GM12874 (cell line): Measurements from ENCODE around the gene CAPN1.

ENCODE experiments used
- TF ChIP-seq, protein P1 (sequence below): IDR thresholded peaks from 2 replicates; pipeline ENCODE4 v1.5.1; 2011; ENCODE audit warnings: low read depth, mild to moderate bottlenecking, control low read depth, low read length, moderate library complexity; ENCODE audit not compliant: insufficient read depth

Gene CAPN1

DNA sequence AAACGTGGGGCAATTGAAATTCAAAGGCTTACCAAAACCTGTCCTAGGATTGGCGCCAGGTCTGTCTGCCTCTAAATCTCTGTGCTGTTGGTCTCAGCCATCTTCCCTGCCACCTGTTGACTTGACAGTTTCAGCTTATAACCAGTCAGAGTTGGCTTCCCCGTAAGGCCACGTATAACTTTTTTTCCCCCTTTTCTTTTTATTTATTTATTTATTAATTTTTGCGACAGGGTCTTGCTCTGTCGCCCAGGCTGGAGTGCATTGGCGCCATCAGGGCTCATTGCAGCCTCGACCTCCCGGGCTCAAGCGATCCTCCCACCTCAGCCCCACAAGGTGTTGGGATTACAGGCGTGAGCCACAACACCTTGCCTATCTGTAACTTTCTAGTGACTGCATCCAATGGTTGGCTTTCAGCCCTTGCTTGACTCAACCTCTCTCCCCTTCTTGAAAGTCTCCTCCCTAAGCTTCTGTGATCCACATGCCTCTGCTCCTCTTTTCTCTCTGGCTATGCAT is 46.0 kb upstream of the CAPN1 start:
- TF ChIP-seq, protein P1, sequence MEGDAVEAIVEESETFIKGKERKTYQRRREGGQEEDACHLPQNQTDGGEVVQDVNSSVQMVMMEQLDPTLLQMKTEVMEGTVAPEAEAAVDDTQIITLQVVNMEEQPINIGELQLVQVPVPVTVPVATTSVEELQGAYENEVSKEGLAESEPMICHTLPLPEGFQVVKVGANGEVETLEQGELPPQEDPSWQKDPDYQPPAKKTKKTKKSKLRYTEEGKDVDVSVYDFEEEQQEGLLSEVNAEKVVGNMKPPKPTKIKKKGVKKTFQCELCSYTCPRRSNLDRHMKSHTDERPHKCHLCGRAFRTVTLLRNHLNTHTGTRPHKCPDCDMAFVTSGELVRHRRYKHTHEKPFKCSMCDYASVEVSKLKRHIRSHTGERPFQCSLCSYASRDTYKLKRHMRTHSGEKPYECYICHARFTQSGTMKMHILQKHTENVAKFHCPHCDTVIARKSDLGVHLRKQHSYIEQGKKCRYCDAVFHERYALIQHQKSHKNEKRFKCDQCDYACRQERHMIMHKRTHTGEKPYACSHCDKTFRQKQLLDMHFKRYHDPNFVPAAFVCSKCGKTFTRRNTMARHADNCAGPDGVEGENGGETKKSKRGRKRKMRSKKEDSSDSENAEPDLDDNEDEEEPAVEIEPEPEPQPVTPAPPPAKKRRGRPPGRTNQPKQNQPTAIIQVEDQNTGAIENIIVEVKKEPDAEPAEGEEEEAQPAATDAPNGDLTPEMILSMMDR = no peak

DNA sequence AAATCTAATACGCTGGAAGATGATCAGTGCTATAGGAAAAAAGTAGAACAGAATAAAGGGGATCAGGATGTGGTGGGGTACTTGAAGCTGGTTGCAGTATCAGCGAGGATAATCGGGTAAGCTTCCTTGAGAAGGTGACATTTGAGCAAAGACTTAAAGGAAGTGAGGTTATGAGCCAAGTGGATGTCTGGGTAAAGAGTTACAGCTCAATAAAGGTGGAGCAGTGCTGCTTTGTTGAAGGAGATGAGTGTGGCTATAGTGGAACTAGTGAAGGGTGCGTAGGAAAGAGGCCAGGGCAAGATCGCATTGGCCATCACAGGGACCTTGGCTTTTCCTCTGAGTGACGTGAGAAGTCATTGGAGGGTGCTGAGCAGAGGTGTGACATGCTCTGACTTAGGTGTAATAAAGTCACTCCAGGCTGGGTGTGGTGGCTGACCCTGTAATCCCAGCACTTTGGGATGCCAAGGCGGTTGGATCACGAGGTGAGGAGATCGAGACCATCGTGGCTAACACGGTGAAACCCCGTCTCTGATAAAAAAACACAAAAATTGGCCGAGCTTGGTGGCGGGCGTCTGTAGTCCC is 45.1 kb upstream of the CAPN1 start:
- TF ChIP-seq, protein P1 = no peak

DNA sequence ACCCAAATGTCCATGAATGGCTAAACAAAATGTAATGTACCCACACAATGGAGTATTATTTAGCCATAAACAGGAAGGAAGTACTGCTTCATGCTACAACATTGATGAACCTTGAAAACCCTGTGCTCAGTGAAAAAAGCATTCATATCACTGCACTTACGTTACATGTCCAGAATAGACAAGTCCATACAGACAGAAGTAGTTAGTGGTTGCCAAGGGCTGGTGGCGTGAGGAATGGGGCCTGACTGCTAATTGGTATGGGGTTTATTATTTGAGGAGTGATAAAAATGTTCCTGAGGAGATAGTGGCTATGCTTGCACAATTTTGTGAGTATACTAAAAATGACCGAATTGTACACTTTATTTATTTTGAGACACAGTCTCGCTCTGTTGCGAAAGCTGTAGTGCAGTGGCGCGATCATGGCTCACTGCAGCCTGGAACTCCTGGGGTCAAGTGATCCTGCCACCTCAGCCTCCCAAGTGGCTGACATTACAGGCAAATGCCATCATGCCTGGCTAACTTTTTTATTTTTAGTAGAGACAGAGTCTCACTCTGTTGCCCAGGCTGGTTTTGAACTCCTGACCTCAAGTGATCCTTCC is 39.7 kb upstream of the CAPN1 start:
- TF ChIP-seq, protein P1 = no peak

DNA sequence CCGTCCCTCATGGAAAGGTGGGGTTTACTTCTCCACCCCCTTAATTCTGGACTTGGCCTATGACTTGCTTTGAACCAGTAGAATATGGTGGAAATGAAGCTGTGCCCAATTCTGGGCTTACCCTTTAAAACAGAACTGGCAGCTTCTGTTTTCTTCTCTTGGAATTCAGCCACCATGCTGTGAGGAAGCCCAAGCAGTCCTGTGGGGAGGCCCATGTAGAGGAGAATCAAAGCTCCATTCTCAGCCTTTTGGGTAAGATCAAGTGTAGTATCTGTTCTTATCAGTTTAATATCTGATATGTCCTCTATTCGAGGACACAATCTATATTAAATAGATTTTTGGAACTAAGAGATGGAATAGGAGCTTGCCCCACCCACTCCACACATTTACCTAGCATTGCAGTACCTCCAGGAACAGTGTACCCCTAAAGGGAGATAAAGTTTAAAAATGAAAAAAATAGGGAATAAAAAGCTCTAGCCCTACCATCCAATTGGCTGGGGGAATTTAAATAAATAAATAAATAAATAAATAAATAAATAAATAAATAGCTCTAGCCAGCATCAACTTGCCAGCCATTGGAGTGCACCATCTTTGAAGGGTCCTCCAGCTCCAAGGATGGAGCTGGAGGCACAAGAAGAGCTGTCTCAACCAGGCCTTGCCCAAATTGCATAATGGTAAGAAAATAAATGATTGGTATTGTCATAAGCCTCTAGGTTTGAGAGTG is 34.2 kb upstream of the CAPN1 start:
- TF ChIP-seq, protein P1 = no peak

DNA sequence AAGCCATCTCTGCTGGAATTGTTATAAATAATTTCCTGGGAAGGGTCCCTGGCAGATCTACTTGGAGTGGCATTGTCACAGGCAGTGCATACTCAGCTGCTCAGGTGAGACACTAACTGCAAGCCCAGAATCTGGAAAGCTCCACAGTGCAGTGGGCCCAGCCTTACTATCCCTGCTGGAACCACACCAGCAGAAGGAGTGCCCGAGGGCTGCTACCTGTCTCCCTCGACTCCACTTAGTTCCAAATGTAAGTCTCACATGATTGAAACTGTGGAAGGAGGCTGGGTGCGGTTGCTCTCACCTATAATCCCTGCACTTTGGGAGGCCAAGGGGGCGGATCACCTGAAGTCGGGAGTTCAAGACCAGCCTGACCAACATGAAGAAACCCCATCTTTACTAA is 33.1 kb upstream of the CAPN1 start:
- TF ChIP-seq, protein P1 = no peak

DNA sequence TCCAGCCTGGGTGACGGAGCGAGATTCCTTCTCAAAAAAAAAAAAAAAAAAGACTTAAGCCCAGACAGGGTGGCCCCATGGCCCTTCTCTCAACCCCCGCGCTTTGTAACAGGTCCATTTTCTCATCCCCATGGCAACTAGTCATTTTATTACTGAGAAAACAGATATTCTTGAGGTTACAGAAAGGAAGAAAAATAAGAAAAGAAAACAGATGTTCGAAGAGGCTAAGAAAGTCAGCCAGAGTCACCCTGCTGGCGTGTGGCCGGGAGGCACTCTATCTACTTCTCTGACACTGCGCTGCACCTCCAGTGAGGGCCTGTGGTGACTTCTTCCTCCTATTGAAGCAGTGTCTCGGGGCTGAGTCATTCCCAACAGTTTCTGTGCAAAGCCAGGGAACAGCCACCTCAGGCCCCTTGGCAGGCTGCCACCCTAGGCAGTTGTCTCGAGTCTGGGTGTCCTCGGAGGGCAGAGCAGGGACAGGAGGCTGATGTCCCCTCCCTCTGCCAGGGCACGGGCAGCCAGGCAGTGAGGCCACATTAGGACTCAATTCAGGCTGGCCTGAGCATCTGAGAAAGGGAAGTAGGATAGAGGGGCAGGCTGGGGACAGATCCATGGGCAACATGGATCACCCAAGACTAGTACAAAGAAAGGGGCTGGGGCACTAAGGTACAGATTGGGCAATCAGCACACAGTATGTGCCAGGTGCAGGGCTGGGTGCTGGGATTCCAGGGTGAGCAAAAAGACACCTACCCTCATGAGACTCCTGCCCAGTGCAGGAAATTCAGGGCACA is 31.0 kb upstream of the CAPN1 start:
- TF ChIP-seq, protein P1 = no peak
